KMS-11 (cell line): ENCODE measurements around the gene ADD2.

Source experiments
- H2AFZ ChIP-seq: fragments of 200-600 bp; sonication (generic); 2 replicates; pipeline ENCODE4 v1.6.1; 2016; ENCODE audit warnings: antibody characterized with exemption, mixed run types, low read depth
- H3K27ac ChIP-seq: fragments of 200-600 bp; sonication (generic); 2 replicates; pipeline ENCODE4 v1.6.1; 2016; ENCODE audit warnings: mild to moderate bottlenecking, mixed run types
- H3K27me3 ChIP-seq: fragments of 200-600 bp; sonication (generic); 2 replicates; pipeline ENCODE4 v1.6.1; 2017; ENCODE audit warnings: mild to moderate bottlenecking, low read depth, mixed run types, moderate library complexity; ENCODE audit not compliant: insufficient read depth
- H3K36me3 ChIP-seq: fragments of 200-600 bp; sonication (generic); 2 replicates; pipeline ENCODE4 v1.6.1; 2017; ENCODE audit warnings: mild to moderate bottlenecking, mixed run types; ENCODE audit not compliant: insufficient read depth
- H3K4me1 ChIP-seq: fragments of 200-600 bp; sonication (generic); 2 replicates; pipeline ENCODE4 v1.6.1; 2016; ENCODE audit warnings: mild to moderate bottlenecking, low read depth, mixed run types; ENCODE audit not compliant: poor library complexity, severe bottlenecking
- H3K4me2 ChIP-seq: fragments of 200-600 bp; sonication (generic); 2 replicates; pipeline ENCODE4 v1.7.0; 2016; ENCODE audit warnings: mild to moderate bottlenecking, mixed run types
- H3K4me3 ChIP-seq: fragments of 200-600 bp; sonication (generic); IDR thresholded peaks from 2 replicates; pipeline ENCODE4 v1.6.1; 2017; ENCODE audit warnings: low read depth, low read length, mixed read lengths; ENCODE audit not compliant: insufficient read depth
- H3K79me2 ChIP-seq: fragments of 200-600 bp; sonication (generic); 2 replicates; pipeline ENCODE4 v1.6.1; 2016; ENCODE audit warnings: low read depth, mixed run types; ENCODE audit not compliant: insufficient read depth
- H3K9ac ChIP-seq: fragments of 200-600 bp; sonication (generic); 2 replicates; pipeline ENCODE4 v1.6.1; 2016; ENCODE audit warnings: mild to moderate bottlenecking, mixed run types
- H4K20me1 ChIP-seq: fragments of 200-600 bp; sonication (generic); 2 replicates; pipeline ENCODE4 v1.6.1; 2016; ENCODE audit warnings: mild to moderate bottlenecking, mixed run types; ENCODE audit not compliant: insufficient read depth
- CTCF ChIP-seq: fragments of 200-600 bp; sonication (generic); conservative IDR thresholded peaks from 2 replicates; pipeline ENCODE4 v1.6.1; 2017; ENCODE audit warnings: low read depth, mild to moderate bottlenecking, antibody characterized with exemption, low read length, moderate library complexity, mixed read lengths

ADD2 gene

GRCh38 chr2:70676301-70677035 is 91.5 kb downstream of the ADD2 start:
- Histone ChIP-seq H2AFZ (no peak overlapping the region), H4K20me1 (no peaks in the 10 kb centered on the region), H3K9ac (no peak overlapping the region), H3K27me3 (no peaks in the 10 kb centered on the region), H3K27ac (no peak overlapping the region), H3K4me1 (no peaks in the 10 kb centered on the region), H3K4me3 (no peak overlapping the region), H3K4me2 (no peak overlapping the region), H3K36me3 (0 out of 2 replicates have a peak, but pooled peaks cover 5% of the 10 kb centered on the region), H3K79me2 (no peaks in the 10 kb centered on the region)
- TF ChIP-seq CTCF = no peak

- Histone ChIP-seq H3K27ac (no peak overlapping the region), H3K9ac (no peak overlapping the region), H3K27me3 (no peaks in the 10 kb centered on the region), H3K4me3 (no peak overlapping the region), H2AFZ (no peak overlapping the region), H3K79me2 (no peaks in the 10 kb centered on the region), H3K36me3 (0 out of 2 replicates have a peak, but pooled peaks cover 5% of the 10 kb centered on the region), H4K20me1 (no peaks in the 10 kb centered on the region), H3K4me2 (no peak overlapping the region), H3K4me1 (no peaks in the 10 kb centered on the region)
- TF ChIP-seq CTCF = no peak
These were observed 92.1 kb downstream of the ADD2 start for GRCh38 chr2:70675862-70676261.

- H3K4me2 ChIP-seq = no peak overlapping the region
These were observed 93.2 kb downstream of the ADD2 start for GRCh38 chr2:70674636-70675430.

GRCh38 chr2:70673041-70673647 is 94.9 kb downstream of the ADD2 start:
- H4K20me1 ChIP-seq = no peaks in the 10 kb centered on the region
- no peak overlapping the region for H3K4me2 ChIP-seq
- no peak overlapping the region for H3K27ac ChIP-seq
- H3K79me2 ChIP-seq = no peaks in the 10 kb centered on the region
- H3K4me1 ChIP-seq = no peaks in the 10 kb centered on the region
- no peaks in the 10 kb centered on the region for H3K27me3 ChIP-seq
- H3K9ac ChIP-seq = no peak overlapping the region
- H3K4me3 ChIP-seq = no peak overlapping the region
- TF ChIP-seq CTCF = no peak
- H2AFZ ChIP-seq = no peak overlapping the region
- 0 out of 2 replicates have a peak, but pooled peaks cover 5% of the 10 kb centered on the region for H3K36me3 ChIP-seq

More at GRCh38 chr2:70674636-70675430, 93.2 kb downstream of the ADD2 start:
- H2AFZ ChIP-seq = no peak overlapping the region
- H3K9ac ChIP-seq = no peak overlapping the region
- no peaks in the 10 kb centered on the region for H3K27me3 ChIP-seq
- no peaks in the 10 kb centered on the region for H4K20me1 ChIP-seq
- TF ChIP-seq CTCF = no peak
- no peak overlapping the region for H3K4me3 ChIP-seq
- H3K36me3 ChIP-seq = 0 out of 2 replicates have a peak, but pooled peaks cover 5% of the 10 kb centered on the region
- H3K79me2 ChIP-seq = no peaks in the 10 kb centered on the region
- H3K4me1 ChIP-seq = no peaks in the 10 kb centered on the region
- no peak overlapping the region for H3K27ac ChIP-seq
